SK-N-SH treated with all-trans-retinoic acid at 6 μM for 48 hours (cell line): Measurements from ENCODE around the gene JOSD1.

Source experiments
- ATAC-seq: fragments of 200-7000 bp; cut with Tn5 transposase; 3 replicates; pipeline ENCODE4 v1.9.1; 2020; ENCODE audit warnings: mild to moderate bottlenecking, moderate library complexity
- BACH2 ChIP-seq: fragments of 250-450 bp; sonication (Bioruptor Pico); IDR thresholded peaks from 2 replicates; pipeline ENCODE4 v1.9.0; 2021; ENCODE audit warnings: mild to moderate bottlenecking, borderline replicate concordance
- CSDC2 ChIP-seq: fragments of 250-450 bp; sonication (Bioruptor Pico); IDR thresholded peaks from 2 replicates; pipeline ENCODE4 v1.5.0; 2020; ENCODE audit warnings: mild to moderate bottlenecking, moderate library complexity
- ESRRG ChIP-seq: fragments of 250-450 bp; sonication (Bioruptor Pico); IDR thresholded peaks from 2 replicates; pipeline ENCODE4 v1.6.1; 2021; ENCODE audit warnings: mild to moderate bottlenecking
- GLIS3 ChIP-seq: fragments of 250-450 bp; sonication (Bioruptor Pico); IDR thresholded peaks from 2 replicates; pipeline ENCODE4 v1.5.0; 2020; ENCODE audit warnings: mild to moderate bottlenecking, moderate library complexity
- ISL1 ChIP-seq: fragments of 250-450 bp; sonication (Bioruptor Pico); IDR thresholded peaks from 2 replicates; pipeline ENCODE4 v2.1.2; 2022; ENCODE audit warnings: mild to moderate bottlenecking, moderate library complexity
- OSR1 ChIP-seq: fragments of 250-450 bp; sonication (Bioruptor Pico); IDR thresholded peaks from 2 replicates; pipeline ENCODE4 v1.8.0; 2022; ENCODE audit warnings: moderate library complexity, mild to moderate bottlenecking, inconsistent platforms
- PPARA ChIP-seq: fragments of 250-450 bp; sonication (Bioruptor Pico); IDR thresholded peaks from 2 replicates; pipeline ENCODE4 v1.5.0; 2020; ENCODE audit warnings: mild to moderate bottlenecking, borderline replicate concordance
- RARB ChIP-seq: fragments of 250-450 bp; sonication (Bioruptor Pico); IDR thresholded peaks from 2 replicates; pipeline ENCODE4 v1.8.0; 2021; ENCODE audit warnings: mild to moderate bottlenecking, moderate library complexity
- SNAI2 ChIP-seq: fragments of 250-450 bp; sonication (Bioruptor Pico); IDR thresholded peaks from 2 replicates; pipeline ENCODE4 v1.5.0; 2020; ENCODE audit warnings: mild to moderate bottlenecking, moderate library complexity
- TCF4 ChIP-seq: fragments of 250-450 bp; sonication (Bioruptor Pico); IDR thresholded peaks from 2 replicates; pipeline ENCODE4 v1.8.0; 2021; ENCODE audit warnings: mild to moderate bottlenecking, moderate library complexity, borderline replicate concordance
- TOX ChIP-seq: fragments of 250-450 bp; sonication (Bioruptor Pico); IDR thresholded peaks from 2 replicates; pipeline ENCODE4 v1.8.0; 2021; ENCODE audit warnings: mild to moderate bottlenecking, moderate library complexity, borderline replicate concordance
- ZC3H10 ChIP-seq: fragments of 250-450 bp; sonication (Bioruptor Pico); IDR thresholded peaks from 2 replicates; pipeline ENCODE4 v1.5.1; 2021; ENCODE audit warnings: mild to moderate bottlenecking, moderate library complexity
- ZFP3 ChIP-seq: fragments of 250-450 bp; sonication (Bioruptor Pico); IDR thresholded peaks from 2 replicates; pipeline ENCODE4 v1.5.0; 2020; ENCODE audit warnings: mild to moderate bottlenecking, moderate library complexity
- ZFP30 ChIP-seq: fragments of 450-650 bp; formaldehyde crosslinking; IDR thresholded peaks from 2 replicates; pipeline ENCODE4 v1.5.0; 2022; ENCODE audit warnings: mild to moderate bottlenecking, moderate library complexity
- ZNF565 ChIP-seq: fragments of 450-650 bp; formaldehyde crosslinking; conservative IDR thresholded peaks from 2 replicates; pipeline ENCODE4 v1.5.0; 2020; ENCODE audit warnings: low read depth, mild to moderate bottlenecking, moderate library complexity
- ZNF70 ChIP-seq: fragments of 450-650 bp; formaldehyde crosslinking; IDR thresholded peaks from 2 replicates; pipeline ENCODE4 v1.5.0; 2020; ENCODE audit warnings: mild to moderate bottlenecking, moderate library complexity
- ZNF8 ChIP-seq: fragments of 450-650 bp; formaldehyde crosslinking; IDR thresholded peaks from 2 replicates; pipeline ENCODE4 v1.5.0; 2020; ENCODE audit warnings: mild to moderate bottlenecking, moderate library complexity
- TF ChIP-seq, protein P1 (sequence below): fragments of 250-450 bp; sonication (Bioruptor Pico); IDR thresholded peaks from 2 replicates; pipeline ENCODE4 v1.5.1; 2020; ENCODE audit warnings: low read depth, mild to moderate bottlenecking, moderate library complexity
- TF ChIP-seq, protein P2 (sequence below): fragments of 250-450 bp; sonication (Bioruptor Pico); IDR thresholded peaks from 2 replicates; pipeline ENCODE4 v1.5.0; 2020; ENCODE audit warnings: mild to moderate bottlenecking, moderate library complexity
- TF ChIP-seq, protein P3 (sequence below): fragments of 250-450 bp; sonication (Bioruptor Pico); IDR thresholded peaks from 2 replicates; pipeline ENCODE4 v1.8.0; 2021; ENCODE audit warnings: low read depth, mild to moderate bottlenecking, moderate library complexity, borderline replicate concordance
- TF ChIP-seq, protein P4 (sequence below): fragments of 250-450 bp; sonication (Bioruptor Pico); IDR thresholded peaks from 2 replicates; pipeline ENCODE4 v1.8.0; 2020; ENCODE audit warnings: mild to moderate bottlenecking, moderate library complexity, borderline replicate concordance

Gene JOSD1

DNA sequence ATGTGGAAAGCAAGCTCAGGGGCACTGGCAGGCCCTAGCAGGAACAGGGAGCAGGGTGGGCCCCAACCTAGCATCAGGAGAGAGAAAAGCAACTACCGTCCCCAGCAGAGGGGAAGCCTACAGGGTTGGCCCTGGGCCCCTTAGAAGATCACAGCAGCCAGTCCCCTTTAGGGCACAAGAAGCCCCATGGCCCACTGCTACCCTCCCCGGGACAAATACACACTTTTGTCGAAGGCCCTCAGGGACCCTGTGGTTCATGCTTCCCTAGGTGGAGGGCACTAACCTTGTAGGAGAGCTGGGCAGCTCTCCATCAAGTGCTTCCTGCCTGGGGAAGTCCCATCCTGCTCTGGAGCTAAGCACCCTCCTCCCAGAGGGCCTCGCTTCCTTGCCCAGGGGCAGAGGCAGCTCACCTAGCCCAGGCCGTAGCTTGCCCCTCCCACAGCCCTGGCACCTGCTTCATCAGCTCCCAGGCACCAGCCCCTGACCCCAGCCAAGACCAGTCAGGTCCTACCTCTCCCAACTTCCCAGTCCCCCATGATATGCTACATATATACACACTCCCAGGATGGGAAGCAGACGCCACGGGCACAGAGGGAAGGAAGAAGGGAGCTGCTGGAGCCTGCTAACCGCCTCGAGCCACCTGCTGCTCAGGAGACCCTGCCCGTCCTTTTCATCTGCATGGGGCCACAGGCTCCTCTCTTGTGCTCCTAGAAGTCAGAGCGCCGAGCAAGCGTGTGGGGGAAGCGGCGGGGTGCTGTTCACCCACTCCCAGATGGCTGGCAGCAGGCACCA, 34.9 kb upstream of the JOSD1 start:
- no peak for TF ChIP-seq ZFP3 (CRISPR knock-in tag)
- TF ChIP-seq CSDC2 = no peak
- TF ChIP-seq TCF4 (CRISPR knock-in tag) = no peak
- TF ChIP-seq ZNF70 (CRISPR knock-in tag) = no peak
- no peak for TF ChIP-seq ZNF8 (CRISPR knock-in tag)
- TF ChIP-seq, protein P1, sequence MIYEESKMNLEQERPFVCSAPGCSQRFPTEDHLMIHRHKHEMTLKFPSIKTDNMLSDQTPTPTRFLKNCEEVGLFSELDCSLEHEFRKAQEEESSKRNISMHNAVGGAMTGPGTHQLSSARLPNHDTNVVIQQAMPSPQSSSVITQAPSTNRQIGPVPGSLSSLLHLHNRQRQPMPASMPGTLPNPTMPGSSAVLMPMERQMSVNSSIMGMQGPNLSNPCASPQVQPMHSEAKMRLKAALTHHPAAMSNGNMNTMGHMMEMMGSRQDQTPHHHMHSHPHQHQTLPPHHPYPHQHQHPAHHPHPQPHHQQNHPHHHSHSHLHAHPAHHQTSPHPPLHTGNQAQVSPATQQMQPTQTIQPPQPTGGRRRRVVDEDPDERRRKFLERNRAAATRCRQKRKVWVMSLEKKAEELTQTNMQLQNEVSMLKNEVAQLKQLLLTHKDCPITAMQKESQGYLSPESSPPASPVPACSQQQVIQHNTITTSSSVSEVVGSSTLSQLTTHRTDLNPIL = no peak
- no peak for TF ChIP-seq ISL1 (CRISPR knock-in tag)
- no peak for TF ChIP-seq PPARA (CRISPR knock-in tag)
- no peak for TF ChIP-seq RARB (CRISPR knock-in tag)
- no peak for ATAC-seq

DNA sequence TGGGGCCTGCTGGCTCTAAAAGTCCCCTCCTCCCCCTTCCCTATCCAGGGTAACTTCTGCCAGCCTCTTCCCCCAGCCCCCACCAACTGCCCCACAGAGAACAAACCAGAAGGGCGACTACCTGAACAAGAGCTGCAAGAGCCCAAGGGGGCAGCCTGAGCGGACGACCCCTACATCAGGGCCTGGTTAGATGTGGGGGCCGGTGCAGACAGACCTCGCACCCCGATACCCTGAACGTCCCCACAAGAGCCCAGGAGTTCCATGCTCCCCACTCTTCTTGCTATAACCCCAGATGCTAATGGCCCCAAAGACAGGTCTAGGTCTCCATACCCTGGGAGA, 34.4 kb upstream of the JOSD1 start:
- TF ChIP-seq ESRRG (no peak), GLIS3 (CRISPR knock-in tag) (no peak), TCF4 (CRISPR knock-in tag) (no peak), CSDC2 (no peak), BACH2 (CRISPR knock-in tag) (no peak), ZC3H10 (CRISPR knock-in tag) (no peak), ZFP3 (CRISPR knock-in tag) (no peak), OSR1 (CRISPR knock-in tag) (no peak), ISL1 (CRISPR knock-in tag) (no peak), ZNF8 (CRISPR knock-in tag) (no peak)
- ATAC-seq = no peak

DNA sequence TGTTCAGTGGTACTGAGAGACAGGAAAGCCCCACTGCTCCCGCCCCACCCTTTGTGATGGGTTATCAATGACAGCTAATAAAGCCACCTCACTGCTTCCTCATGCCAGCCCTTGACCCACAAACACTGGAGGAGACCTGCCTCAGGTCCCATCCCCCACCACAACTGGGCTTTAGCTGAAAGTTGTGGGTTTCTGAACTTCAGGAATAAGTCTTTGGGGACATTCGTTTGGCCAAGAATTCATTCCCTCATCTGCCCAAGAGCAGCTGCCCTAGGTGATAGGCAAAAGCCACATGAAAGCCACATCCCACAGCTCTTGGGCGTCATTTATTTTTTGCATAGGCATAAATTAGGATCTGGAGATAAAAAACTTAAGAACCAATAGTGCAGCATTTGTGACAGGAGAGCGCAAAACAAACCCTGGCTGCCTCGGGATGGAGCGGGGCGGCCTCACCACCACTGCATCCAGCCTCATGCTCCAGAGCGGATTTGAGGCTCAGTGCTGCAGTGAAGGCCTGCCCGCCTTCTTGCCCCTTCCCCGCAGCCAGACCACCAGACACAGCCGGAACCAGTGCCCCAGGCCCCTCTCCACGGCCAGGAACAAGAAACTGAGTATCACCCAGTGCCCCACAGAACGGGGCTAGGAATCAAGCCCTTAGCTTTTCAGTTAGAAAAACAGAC, 33.8 kb upstream of the JOSD1 start:
- TF ChIP-seq ZNF565 (CRISPR knock-in tag) = no peak
- no peak for TF ChIP-seq TOX (CRISPR knock-in tag)
- TF ChIP-seq SNAI2 (CRISPR knock-in tag) = no peak
- TF ChIP-seq, protein P1 = no peak
- TF ChIP-seq, protein P2, sequence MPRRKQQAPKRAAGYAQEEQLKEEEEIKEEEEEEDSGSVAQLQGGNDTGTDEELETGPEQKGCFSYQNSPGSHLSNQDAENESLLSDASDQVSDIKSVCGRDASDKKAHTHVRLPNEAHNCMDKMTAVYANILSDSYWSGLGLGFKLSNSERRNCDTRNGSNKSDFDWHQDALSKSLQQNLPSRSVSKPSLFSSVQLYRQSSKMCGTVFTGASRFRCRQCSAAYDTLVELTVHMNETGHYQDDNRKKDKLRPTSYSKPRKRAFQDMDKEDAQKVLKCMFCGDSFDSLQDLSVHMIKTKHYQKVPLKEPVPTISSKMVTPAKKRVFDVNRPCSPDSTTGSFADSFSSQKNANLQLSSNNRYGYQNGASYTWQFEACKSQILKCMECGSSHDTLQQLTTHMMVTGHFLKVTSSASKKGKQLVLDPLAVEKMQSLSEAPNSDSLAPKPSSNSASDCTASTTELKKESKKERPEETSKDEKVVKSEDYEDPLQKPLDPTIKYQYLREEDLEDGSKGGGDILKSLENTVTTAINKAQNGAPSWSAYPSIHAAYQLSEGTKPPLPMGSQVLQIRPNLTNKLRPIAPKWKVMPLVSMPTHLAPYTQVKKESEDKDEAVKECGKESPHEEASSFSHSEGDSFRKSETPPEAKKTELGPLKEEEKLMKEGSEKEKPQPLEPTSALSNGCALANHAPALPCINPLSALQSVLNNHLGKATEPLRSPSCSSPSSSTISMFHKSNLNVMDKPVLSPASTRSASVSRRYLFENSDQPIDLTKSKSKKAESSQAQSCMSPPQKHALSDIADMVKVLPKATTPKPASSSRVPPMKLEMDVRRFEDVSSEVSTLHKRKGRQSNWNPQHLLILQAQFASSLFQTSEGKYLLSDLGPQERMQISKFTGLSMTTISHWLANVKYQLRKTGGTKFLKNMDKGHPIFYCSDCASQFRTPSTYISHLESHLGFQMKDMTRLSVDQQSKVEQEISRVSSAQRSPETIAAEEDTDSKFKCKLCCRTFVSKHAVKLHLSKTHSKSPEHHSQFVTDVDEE = no peak
- no peak for TF ChIP-seq ZFP30 (CRISPR knock-in tag)
- TF ChIP-seq ESRRG = no peak
- TF ChIP-seq TCF4 (CRISPR knock-in tag) = no peak
- TF ChIP-seq ZNF8 (CRISPR knock-in tag) = no peak
- no peak for TF ChIP-seq ISL1 (CRISPR knock-in tag)
- TF ChIP-seq ZC3H10 (CRISPR knock-in tag) = no peak
- no peak for TF ChIP-seq BACH2 (CRISPR knock-in tag)
- TF ChIP-seq, protein P3, sequence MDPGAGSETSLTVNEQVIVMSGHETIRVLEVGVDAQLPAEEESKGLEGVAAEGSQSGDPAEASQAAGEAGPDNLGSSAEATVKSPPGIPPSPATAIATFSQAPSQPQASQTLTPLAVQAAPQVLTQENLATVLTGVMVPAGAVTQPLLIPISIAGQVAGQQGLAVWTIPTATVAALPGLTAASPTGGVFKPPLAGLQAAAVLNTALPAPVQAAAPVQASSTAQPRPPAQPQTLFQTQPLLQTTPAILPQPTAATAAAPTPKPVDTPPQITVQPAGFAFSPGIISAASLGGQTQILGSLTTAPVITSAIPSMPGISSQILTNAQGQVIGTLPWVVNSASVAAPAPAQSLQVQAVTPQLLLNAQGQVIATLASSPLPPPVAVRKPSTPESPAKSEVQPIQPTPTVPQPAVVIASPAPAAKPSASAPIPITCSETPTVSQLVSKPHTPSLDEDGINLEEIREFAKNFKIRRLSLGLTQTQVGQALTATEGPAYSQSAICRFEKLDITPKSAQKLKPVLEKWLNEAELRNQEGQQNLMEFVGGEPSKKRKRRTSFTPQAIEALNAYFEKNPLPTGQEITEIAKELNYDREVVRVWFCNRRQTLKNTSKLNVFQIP = no peak
- no peak for TF ChIP-seq CSDC2
- TF ChIP-seq ZFP3 (CRISPR knock-in tag) = no peak
- TF ChIP-seq, protein P4, sequence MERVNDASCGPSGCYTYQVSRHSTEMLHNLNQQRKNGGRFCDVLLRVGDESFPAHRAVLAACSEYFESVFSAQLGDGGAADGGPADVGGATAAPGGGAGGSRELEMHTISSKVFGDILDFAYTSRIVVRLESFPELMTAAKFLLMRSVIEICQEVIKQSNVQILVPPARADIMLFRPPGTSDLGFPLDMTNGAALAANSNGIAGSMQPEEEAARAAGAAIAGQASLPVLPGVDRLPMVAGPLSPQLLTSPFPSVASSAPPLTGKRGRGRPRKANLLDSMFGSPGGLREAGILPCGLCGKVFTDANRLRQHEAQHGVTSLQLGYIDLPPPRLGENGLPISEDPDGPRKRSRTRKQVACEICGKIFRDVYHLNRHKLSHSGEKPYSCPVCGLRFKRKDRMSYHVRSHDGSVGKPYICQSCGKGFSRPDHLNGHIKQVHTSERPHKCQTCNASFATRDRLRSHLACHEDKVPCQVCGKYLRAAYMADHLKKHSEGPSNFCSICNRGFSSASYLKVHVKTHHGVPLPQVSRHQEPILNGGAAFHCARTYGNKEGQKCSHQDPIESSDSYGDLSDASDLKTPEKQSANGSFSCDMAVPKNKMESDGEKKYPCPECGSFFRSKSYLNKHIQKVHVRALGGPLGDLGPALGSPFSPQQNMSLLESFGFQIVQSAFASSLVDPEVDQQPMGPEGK = no peak
- TF ChIP-seq OSR1 (CRISPR knock-in tag) = no peak
- TF ChIP-seq PPARA (CRISPR knock-in tag) = no peak
- TF ChIP-seq RARB (CRISPR knock-in tag) = no peak
- no peak for ATAC-seq
